Fibroblast of upper back skin (primary cell): ENCODE measurements around the gene KCNAB2.

Source experiments
- DNase-seq: peaks from one replicate; pipeline ENCODE4 v3.0.0-alpha.2; 2013

The KCNAB2 gene

DNA sequence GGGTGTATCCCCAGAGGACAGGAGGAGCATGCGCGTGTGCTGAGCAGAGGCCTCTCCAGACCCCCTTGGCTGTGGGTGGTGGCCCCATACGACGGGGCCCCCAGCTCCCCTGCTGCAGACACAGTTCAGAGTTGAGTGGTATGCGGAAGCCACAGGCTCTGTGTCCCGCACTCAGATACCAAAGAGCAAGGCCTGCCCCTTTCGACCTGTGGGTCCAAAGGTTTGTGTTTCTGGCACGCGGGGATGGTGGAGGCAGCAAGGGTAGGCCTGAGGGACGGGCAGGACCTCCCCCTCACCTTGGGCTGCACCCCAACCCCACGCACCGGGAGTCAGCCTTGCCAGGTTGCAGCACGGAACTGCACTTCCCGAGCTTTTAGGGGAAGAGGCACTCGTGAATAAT is at the start of gene KCNAB2:
TSS of gene KCNAB2 (plus strand) at position 328 of the 400 bp plus-strand sequence. CDS start 5,649 bp downstream, outside the sequence.
- DNase-seq: no peak

DNA sequence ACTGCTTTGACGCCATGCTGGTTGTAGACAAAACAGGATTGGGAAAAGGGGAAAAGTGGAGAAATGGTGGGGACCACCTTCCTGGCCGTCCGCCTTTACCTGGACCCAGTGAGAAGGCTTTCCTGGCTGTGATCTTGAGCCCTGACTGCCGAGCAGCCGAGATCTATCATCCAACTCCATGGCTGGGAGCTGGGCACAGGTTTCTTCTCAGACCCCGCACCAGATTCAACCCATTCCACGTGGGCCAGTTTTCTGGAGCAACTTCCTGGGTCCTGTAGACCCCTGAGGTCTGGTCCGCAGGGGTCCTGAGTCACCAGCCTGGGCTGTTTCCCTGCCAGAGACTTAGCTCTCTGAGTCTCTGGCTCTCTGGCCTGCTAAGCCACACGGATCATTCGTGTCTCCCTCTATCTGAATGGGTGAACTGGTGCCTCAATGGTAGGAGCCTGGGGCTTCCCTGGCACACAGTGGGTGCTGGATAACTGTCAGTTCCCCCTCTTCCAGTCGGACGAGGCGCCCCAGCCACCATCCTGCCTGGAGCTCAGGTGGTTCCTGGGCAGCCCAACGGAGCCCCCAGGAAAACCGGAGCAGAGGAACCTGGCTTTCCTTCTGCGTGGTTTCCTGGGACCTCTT is 48.9 kb upstream of the KCNAB2 start:
- DNase-seq: no peak

GRCh38 chr1:5997316-5997715 is 48.4 kb upstream of the KCNAB2 start:
- DNase-seq: no peak

GRCh38 chr1:5998051-5998905 is 47.4 kb upstream of the KCNAB2 start:
- no peak for DNase-seq

DNA sequence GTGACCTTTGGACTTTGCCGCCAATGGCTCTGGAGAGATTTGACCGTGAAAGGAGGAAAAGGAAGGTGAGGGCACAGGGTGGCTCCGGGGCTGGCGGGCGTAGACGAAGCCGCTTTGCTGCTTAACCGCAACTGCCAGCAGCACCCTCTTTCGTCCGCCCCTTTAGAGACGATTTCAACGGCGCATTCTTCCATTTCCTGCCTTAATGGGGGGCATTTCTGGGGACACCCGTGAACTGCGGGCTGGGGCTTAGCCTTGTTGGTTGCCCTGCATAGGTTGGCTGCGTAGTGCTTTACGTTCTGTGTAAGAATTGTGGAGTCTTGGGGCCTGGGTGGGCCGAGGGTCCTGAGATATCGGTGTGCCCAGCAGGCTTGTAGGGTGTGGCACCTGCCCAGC is 46.8 kb upstream of the KCNAB2 start:
- DNase-seq: no peak

DNA sequence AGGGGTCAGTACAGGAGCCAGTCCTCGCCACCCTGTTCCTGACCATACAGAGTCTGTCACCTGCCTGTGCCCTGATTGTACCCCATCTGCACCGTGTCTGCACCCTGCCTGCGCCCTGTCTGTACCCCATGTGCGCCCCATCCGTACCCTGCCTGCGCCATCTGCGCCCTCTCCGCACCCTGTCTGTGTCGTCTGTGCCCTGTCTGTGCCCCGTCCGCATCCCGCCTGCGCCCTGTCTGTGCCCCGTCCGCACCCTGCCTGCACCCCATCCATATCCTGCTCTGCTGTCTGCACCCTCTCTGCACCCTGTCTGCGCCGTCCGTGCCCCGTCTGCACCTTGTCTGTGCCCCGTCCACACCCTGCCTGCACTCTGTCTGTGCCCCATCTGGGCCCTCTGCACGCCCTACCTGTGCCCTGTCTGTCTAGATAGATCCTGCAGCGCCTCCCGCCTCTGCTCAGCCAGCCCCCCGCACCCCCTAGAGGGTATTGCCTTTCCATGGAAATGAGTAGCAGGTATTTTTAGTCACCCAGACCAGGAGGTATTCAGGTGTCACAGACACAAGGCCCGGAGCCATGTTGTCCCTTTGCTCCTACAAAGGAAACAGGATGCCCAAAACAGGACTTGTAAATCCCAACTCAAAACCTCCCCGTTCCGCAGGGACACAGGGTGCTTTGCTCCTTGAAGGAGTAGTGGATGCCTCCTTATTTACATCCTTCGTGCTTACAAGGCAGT is 45.8 kb upstream of the KCNAB2 start:
- DNase-seq: no peak

DNA sequence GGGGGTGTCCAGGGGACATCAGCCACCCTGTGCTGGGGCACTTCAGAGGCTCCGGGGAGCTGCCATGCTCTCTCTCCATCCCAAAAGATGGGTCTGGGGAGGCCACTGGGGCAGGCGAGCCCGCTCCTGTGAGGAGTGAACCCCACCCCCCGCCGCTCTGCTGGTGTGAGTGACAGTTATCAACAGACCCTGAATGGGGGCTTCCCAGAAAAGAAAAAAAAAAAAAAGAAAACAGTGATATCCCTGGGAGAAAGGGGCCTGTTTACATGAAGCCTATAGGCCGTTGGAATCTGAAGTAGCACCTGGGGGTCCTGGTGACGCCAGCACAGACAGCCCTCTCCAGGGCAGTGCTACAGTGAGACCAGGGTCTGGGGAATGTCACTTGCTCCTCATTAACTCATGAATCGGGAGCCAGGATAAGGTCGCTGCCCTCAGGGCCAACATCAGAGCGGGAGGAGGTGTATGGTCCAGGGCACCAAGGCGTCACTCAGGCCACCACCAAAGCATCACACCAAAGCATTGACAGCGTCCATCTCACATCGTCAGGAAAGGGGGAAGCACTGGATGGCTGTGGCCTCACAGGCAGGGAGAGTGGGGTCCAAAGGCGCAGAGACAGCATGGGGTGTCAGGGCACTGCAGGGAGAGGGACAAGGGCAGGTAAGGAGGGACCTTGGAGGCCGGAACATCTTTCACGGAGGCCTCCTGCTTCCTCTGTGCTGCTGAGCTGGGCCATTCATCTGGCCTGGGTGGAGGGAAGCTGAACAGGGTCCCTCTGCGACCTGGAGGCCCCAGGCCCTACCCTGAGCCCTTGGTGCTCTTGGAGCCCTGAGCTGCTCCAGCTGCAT is 45.0 kb upstream of the KCNAB2 start:
- DNase-seq: no peak

DNA sequence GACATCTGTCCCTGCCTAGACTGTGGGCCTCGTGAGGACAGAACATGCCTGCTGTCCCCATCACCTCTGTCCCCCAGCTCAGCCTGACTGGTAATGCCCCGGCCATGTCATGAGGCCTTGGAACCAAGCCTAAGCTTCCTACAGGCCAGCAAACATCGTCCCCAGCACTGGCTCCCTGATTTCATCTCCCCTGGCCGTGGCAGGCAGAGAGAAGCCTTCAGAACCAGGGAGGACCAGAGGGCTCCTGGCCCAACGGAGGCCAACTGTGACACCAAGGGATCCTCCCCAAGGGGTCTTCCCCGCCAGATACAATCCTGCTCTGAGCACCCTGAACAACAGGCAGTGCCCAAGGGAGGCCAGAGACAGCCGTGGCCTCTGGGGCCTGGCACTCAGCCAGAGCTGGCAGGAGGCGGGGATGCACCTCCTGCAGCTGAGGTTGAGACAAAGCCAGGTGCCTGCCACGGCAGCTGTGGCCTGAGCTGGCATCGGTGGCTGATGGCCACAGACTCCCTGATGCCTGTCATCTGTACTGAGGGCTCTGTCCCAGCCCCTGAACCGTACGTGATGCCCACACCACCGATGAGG is 43.6 kb upstream of the KCNAB2 start:
- no peak for DNase-seq

GRCh38 chr1:6002714-6003501 is 42.8 kb upstream of the KCNAB2 start:
- no peak for DNase-seq

- no peak for DNase-seq
Observed at GRCh38 chr1:6003568-6004411, 41.9 kb upstream of the KCNAB2 start.

DNA sequence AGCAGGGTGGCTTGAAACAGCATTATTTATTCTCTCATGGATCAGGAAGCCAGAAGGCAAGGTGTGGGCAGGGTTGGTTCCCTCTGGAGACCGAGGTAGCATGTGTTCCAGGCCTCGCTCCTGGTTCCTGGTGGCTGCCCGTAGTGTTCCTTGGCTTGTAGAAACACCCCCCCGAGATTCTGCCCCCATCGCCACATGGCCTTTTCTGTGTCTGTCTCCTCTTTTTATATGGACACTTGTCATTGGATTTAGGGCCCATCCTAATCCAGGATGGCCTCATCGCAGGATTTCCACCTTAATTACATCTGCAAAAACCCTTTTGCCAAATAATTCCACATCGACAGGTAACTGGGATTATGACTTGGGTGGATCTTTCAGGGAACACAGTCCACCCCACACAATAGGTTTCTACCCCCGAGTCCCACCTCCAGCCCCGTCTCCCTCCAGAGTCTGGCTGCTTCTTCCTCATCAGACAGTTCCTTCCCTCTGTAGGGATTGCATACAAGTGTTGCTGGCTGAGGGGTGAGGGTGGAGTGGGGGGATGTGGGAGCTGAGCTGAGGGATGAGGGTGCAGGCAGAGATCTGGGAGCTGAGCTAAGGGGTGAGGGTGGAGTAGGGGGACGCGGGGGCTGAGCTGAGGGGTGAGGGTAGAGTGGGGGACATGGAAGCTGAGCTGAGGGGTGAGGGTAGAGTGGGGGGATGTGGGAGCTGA is 41.1 kb upstream of the KCNAB2 start:
- no peak for DNase-seq

GRCh38 chr1:6005276-6005917 is 40.3 kb upstream of the KCNAB2 start:
- no peak for DNase-seq

- no peak for DNase-seq
Observed at GRCh38 chr1:6006882-6007281, 38.8 kb upstream of the KCNAB2 start.

GRCh38 chr1:6007318-6008083 is 38.2 kb upstream of the KCNAB2 start:
- DNase-seq: peak; percentile 69

- no peak for DNase-seq
Observed at GRCh38 chr1:6008084-6008415, 37.6 kb upstream of the KCNAB2 start.

- no peak for DNase-seq
Observed at GRCh38 chr1:6008696-6009095, 37.0 kb upstream of the KCNAB2 start.

GRCh38 chr1:6009120-6010040 is 36.3 kb upstream of the KCNAB2 start:
- no peak for DNase-seq

DNA sequence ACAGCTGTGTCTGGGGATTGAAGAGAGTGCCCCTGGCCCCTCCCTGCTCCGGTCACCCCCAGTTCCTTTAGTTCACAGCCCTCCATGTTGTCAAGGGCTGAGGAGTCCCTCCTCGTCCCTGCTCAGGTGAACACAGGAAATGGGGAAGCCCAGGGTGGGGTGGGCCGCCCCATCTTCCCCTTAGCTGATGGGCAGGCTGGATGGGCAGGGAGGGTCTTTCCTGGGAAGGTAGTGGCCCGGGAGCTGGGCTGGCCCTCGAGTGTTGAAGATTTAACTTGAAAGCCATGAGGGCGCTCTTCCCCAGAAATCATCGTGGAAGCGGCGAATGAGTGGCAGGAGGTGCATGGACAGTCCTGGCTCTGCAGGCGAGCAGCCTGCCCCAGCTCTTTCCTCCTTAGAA is 35.1 kb upstream of the KCNAB2 start:
- no peak for DNase-seq
